Lower leg skin (tissue), 4 donors: ENCODE data around the gene C11orf24. TPM values are rescaled to one million over a fixed set of nuclear protein-coding genes. Genes with fewer than 3 reads are reported as not detected.
"Not testable (repeated sequence)": the region's sequence is repeated elsewhere in the genome, so short reads cannot be mapped to it uniquely, and the experiment has no call there.

ENCODE experiments used
- DNase-seq, 2 donors: peaks; one replicate each; pipeline ENCODE4 v3.0.0-alpha.2; 2019; ENCODE audit warnings: low spot score in 2 of 2
- H3K4me3 ChIP-seq: fragments of 200-600 bp; sonication (generic); 2 replicates; pipeline ENCODE4 v1.5.1; 2017; ENCODE audit warnings: mild to moderate bottlenecking, low read depth; ENCODE audit not compliant: poor library complexity, severe bottlenecking
- CTCF ChIP-seq, 3 donors: fragments of 450-650 bp; IDR thresholded peaks; one replicate each; pipeline ENCODE4 v1.5.1; 2016; ENCODE audit warnings: antibody characterized with exemption in 3 of 3, mild to moderate bottlenecking in 3 of 3, moderate library complexity in 2 of 3
- POLR2A ChIP-seq, 2 donors: fragments of 450-650 bp; IDR thresholded peaks; one replicate each; pipeline ENCODE4 v1.6.1; 2016 to 2017; ENCODE audit warnings: antibody characterized with exemption in 2 of 2, mild to moderate bottlenecking in 1 of 2, moderate library complexity in 1 of 2
- WGBS, 2 donors: methylation state at CpG; one replicate each; pipeline ENCODE4 v1.1.5; 2018; 5-methylcytosine and 5-hydroxymethylcytosine counted together
- intact Hi-C: fragments of 100-400 bp; cut with DNase I; formaldehyde crosslinking; loops from one replicate; pipeline ENCODE4 v1.15.0; 2023; ENCODE audit warnings: low total_unique reads
- total RNA-seq, 4 donors: library from RNA; depleted of rRNA; stranded (reverse); fragments of >200 nt; gene quantifications; one replicate each; pipeline ENCODE4 v1.1.0, GENCODE V29; 2016

C11orf24 gene
- total RNA-seq, 4 donors from 2014 or later, result 12.5 to 37.8 (median 16.2) TPM

GRCh38 chr11:68254421-68254820 lies 17.4 kb downstream of the C11orf24 start:
- intact Hi-C loops, result no loop called here
- no peak for TF ChIP-seq CTCF (IDR thresholded peaks at IDR 0.05)
- TF ChIP-seq POLR2A (IDR thresholded peaks at IDR 0.05), result no peak
- peak in 1 of 2 donors; percentile 69 for DNase-seq
- WGBS, 2 donors, result 97% methylated on average over 14 of the region's 14 CpGs
- H3K4me3 ChIP-seq, result no peak overlapping the region

DNA sequence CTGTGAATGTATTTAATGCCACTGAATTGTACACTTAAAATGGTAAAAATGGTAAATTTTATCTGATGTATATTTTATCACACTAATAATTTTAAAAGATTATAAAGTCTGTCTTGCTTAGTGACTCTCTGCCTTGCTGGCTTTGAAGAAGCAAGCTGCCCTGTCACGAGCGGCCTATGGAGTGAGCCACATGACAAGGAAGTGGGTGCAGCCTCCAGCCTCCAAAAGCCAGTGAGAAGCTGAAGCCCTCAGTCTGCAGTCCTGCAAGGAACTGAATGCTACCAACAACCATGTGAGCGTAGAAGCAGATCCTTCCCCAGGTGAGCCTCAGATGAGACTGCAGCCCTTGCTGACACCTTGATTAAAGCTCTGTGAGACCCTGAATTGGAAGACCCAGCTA lies 20.0 kb downstream of the C11orf24 start:
- DNase-seq, result no peak
- 87 to 88% methylated on average over 3 of the region's 3 CpGs for WGBS, 2 donors
- intact Hi-C loops, result no loop called here
- H3K4me3 ChIP-seq, result no peak overlapping the region
- TF ChIP-seq CTCF (IDR thresholded peaks at IDR 0.05) (no peak), POLR2A (IDR thresholded peaks at IDR 0.05) (no peak)

DNA sequence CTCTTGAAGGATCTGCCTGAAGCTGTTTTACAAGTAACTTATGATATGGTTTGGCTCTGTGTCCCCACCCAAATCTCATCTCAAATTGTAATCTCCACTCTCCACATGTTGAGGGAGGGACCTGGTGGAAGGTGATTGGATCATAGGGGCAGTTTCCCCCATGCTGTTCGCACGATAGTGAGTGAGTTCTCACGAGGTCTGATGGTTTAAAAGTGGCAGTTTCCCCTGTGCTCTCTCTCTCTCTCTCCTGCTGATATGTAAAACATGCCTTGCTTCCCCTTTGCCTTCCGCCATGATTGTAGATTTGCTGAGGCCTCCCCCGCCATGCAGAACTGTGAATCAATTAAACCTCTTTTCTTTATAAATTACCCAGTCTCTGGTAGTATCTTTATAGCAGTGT lies 26.9 kb downstream of the C11orf24 start:
- 88 to 92% methylated on average over 5 of the region's 5 CpGs for WGBS, 2 donors
- peak in 1 of 2 donors; percentile 17 for DNase-seq
- H3K4me3 ChIP-seq, intact Hi-C loops: not testable (repeated sequence)

DNA sequence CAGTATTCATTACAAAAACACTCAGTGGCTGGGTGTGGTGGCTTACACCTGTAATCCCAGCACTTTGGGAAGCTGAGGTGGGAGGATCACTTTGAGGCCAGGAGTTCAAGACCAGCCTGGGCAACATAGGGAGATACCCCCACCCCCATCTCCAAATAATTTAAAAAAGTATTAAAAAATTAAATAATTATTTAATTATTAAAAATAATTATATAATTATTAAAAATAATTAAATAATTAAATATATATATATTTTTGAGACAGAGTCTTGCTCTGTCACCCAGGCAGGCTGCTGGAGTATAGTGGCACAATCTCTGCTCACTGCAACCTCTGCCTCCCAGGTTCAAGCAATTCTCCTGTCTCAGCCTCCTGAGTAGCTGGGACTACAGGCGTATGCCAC lies 27.9 kb downstream of the C11orf24 start:
- DNase-seq, result peak in 1 of 2 donors; percentile 5
- H3K4me3 ChIP-seq, intact Hi-C loops: not testable (repeated sequence)
- WGBS, 2 donors, result 94 to 100% methylated on average over 1 of the region's 1 CpG

DNA sequence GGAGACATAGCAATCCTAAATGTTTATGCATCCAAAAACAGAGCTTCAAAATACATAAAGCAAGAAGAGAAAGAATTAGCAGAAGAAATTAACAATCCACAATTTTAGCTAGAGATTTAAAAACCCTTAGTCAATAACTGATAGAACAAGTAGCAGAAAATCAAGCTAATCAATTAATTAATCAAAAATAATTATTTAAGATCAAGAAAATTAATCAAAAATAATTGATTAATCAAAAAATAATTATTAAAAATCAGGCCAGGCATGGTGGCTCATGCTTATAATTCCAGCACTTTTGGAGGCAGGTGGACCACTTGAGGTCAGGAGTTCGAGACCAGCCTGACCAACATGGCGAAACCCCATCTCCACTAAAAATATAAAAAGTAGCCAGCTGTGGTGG lies 29.2 kb downstream of the C11orf24 start:
- WGBS, 2 donors, result 93% methylated on average over 2 of the region's 2 CpGs
- no peak overlapping the region for H3K4me3 ChIP-seq
- TF ChIP-seq CTCF (IDR thresholded peaks at IDR 0.05) (no peak), POLR2A (IDR thresholded peaks at IDR 0.05) (no peak)
- intact Hi-C loops, result no loop called here
- no peak for DNase-seq

- peak in 1 of 2 donors; percentile 83 for DNase-seq
- no peak overlapping the region for H3K4me3 ChIP-seq
- intact Hi-C loops, result no loop called here
- 85 to 92% methylated on average over 7 of the region's 7 CpGs for WGBS, 2 donors
- TF ChIP-seq CTCF (IDR thresholded peaks at IDR 0.05) (no peak), POLR2A (IDR thresholded peaks at IDR 0.05) (no peak)
These were observed 40.2 kb downstream of the C11orf24 start for GRCh38 chr11:68231621-68232020.

DNA sequence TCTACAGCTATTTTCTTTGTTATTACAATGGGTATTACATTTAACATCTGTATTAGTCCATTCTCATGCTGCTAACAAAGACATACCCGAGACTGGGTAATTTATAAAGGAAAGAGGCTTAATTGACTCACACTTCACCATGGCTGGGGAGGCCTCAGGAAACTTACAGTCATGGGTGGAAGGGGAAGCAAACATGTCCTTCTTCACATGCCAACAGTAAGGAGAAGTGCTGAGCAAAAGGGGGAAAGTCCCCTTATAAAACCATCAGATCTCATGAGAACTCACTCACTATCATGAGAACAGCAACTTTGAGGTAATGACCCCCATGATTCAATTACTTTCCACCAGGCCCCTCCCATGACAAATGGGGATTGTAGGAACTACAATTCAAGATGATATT lies 42.2 kb downstream of the C11orf24 start:
- 76 to 79% methylated on average over 1 of the region's 1 CpG for WGBS, 2 donors
- no peak for DNase-seq
- TF ChIP-seq CTCF (IDR thresholded peaks at IDR 0.05), result no peak
- no peak for TF ChIP-seq POLR2A (IDR thresholded peaks at IDR 0.05)
- no peak overlapping the region for H3K4me3 ChIP-seq
- intact Hi-C loops, result no loop called here
